ENCODE data around the gene KCNH2. TPM values are rescaled to one million over a fixed set of nuclear protein-coding genes. Genes with fewer than 3 reads are reported as not detected.

The KCNH2 gene
- total RNA-seq, 2 experiments from 2014 or later = 0.11 to 0.13 TPM

- ChIA-PET CTCF (interaction anchor here (1.1 kb wide), 1 partner anchor 29 kb away, joined by 4 read pairs; no protein-coding TSS in a partner anchor), POLR2A (no interaction called here)
These were observed 20.7 kb downstream of the KCNH2 start for GRCh38 chr7:150957133-150958020.

GRCh38 chr7:150956395-150957132 lies 21.6 kb downstream of the KCNH2 start:
- CTCF ChIA-PET = interaction anchor here (1.1 kb wide), 1 partner anchor 29 kb away, joined by 4 read pairs; no protein-coding TSS in a partner anchor
- POLR2A ChIA-PET = no interaction called here

GRCh38 chr7:150955519-150956394 lies 22.4 kb downstream of the KCNH2 start:
- POLR2A ChIA-PET = no interaction called here
- CTCF ChIA-PET = no interaction called here

GRCh38 chr7:150954986-150955518 lies 23.1 kb downstream of the KCNH2 start:
- CTCF ChIA-PET = interaction anchor here (1.1 kb wide), 1 partner anchor 25 kb away, joined by 3 read pairs; no protein-coding TSS in a partner anchor
- POLR2A ChIA-PET = no interaction called here

- ChIA-PET POLR2A (no interaction called here), CTCF (interaction anchor here (1.1 kb wide), 1 partner anchor 25 kb away, joined by 3 read pairs; no protein-coding TSS in a partner anchor)
These were observed 23.7 kb downstream of the KCNH2 start for GRCh38 chr7:150954201-150954985.

- CTCF ChIA-PET = no interaction called here
These were observed 24.8 kb downstream of the KCNH2 start for GRCh38 chr7:150953061-150953997.

GRCh38 chr7:150952331-150953050 lies 25.6 kb downstream of the KCNH2 start:
- POLR2A ChIA-PET = no interaction called here

More at GRCh38 chr7:150953061-150953997, 24.8 kb downstream of the KCNH2 start:
- POLR2A ChIA-PET = no interaction called here

GRCh38 chr7:150951521-150951920 lies 26.6 kb downstream of the KCNH2 start:
- CTCF ChIA-PET = no interaction called here

More at GRCh38 chr7:150952331-150953050, 25.6 kb downstream of the KCNH2 start:
- CTCF ChIA-PET = no interaction called here

GRCh38 chr7:150951181-150951520 lies 27.0 kb downstream of the KCNH2 start:
- ChIA-PET CTCF (no interaction called here), POLR2A (no interaction called here)

More at GRCh38 chr7:150951521-150951920, 26.6 kb downstream of the KCNH2 start:
- POLR2A ChIA-PET = no interaction called here

GRCh38 chr7:150950496-150951180 lies 27.5 kb downstream of the KCNH2 start:
- ChIA-PET CTCF (interaction anchor here (0.6 kb wide), 1 partner anchor 18 kb away, joined by 4 read pairs; no protein-coding TSS in a partner anchor), POLR2A (no interaction called here)

- ChIA-PET CTCF (interaction anchor here (0.6 kb wide), 1 partner anchor 19 kb away, joined by 4 read pairs; no protein-coding TSS in a partner anchor), POLR2A (no interaction called here)
These were observed 28.1 kb downstream of the KCNH2 start for GRCh38 chr7:150949971-150950491.

GRCh38 chr7:150949564-150949963 lies 28.6 kb downstream of the KCNH2 start:
- ChIA-PET CTCF (no interaction called here), POLR2A (no interaction called here)

- POLR2A ChIA-PET = no interaction called here
- CTCF ChIA-PET = no interaction called here
These were observed 29.3 kb downstream of the KCNH2 start for GRCh38 chr7:150948791-150949251.

- POLR2A ChIA-PET = no interaction called here
- CTCF ChIA-PET = no interaction called here
These were observed 30.1 kb downstream of the KCNH2 start for GRCh38 chr7:150947761-150948651.

- ChIA-PET CTCF (interaction anchor here (1.0 kb wide), 1 partner anchor 11 kb away, joined by 3 read pairs; no protein-coding TSS in a partner anchor), POLR2A (no interaction called here)
These were observed 30.8 kb downstream of the KCNH2 start for GRCh38 chr7:150947241-150947745.
